Measurements from ENCODE around the gene PDCD4. TPM values are rescaled to one million over a fixed set of nuclear protein-coding genes. Genes with fewer than 3 reads are reported as not detected.

Gene PDCD4
- total and polyA plus RNA-seq, 2 of the 13 experiments (the other 11 are each of a cell fraction or from before 2014, with no cell fraction given): 22.8 to 56.2 TPM

DNA sequence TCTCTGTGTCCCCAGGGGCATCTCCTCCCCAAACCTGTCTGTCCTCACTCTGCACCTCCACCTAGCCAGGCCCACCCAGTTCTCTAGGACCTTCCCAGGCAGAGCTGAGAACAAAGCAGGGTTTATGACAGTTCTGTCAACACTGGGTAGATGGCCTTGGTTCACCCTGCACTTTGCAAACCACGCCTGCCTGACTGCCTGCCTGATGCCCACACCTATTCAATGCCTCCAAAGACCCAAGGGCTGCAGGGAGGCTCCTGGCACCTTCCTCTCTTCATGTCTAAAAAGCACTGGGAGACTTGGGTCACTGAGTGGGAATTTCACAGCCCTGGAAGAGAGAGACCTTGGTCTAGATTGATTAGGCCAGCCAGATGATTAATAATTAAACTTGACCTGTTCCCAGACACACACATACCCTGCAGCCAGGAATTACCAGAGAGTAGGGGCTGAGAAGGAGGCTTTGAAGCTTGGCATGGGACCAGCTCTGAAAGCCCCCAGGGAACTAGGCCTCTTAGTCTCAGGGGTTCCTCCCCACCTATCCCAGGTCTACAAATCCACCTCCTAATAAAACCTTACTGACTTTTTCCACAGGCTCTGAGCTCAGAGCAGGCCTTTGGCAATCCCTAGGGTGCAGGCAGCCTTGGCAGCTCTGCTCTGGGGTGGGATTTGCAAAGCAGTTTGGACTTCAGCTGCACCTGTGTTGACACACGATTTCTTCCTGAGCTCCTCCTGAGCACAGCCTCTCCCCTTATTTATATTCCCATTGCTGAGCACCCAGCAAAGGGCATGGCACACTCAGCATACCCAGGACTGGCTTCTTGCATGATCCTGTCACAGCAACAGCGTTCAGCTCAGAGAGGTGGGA is 25.7 kb upstream of the PDCD4 start (continued):
- TF ChIP-seq FOXA1 (IDR thresholded peaks at IDR 0.05) (no peak), FOXA1 (CRISPR knock-in tag; IDR thresholded peaks at IDR 0.05) (peak; percentile 95), TEAD3 (CRISPR knock-in tag; optimal IDR thresholded peaks at IDR 0.05; ENCODE audit: borderline replicate concordance) (peak; percentile 39), FOXJ3 (CRISPR knock-in tag; IDR thresholded peaks at IDR 0.05; ENCODE audit: borderline replicate concordance) (0 out of 2 replicates have a peak, but pooled peaks have one; percentile 15), ONECUT2 (CRISPR knock-in tag; IDR thresholded peaks at IDR 0.05) (peak; percentile 60; the same call in 1 of the 2 replicates), YEATS4 (CRISPR knock-in tag; IDR thresholded peaks at IDR 0.05; ENCODE audit: borderline replicate concordance) (no peak), NONO (IDR thresholded peaks at IDR 0.05) (no peak), NONO (CRISPR knock-in tag; conservative IDR thresholded peaks at IDR 0.05) (peak; percentile 76), POLR2A (IDR thresholded peaks at IDR 0.05; ENCODE audit: insufficient read depth in 1 of 2, low read depth in 2 of 2, low read length in 2 of 2) (peak; percentile 42 to 52; a peak in 2 of 4 replicates), IKZF5 (CRISPR knock-in tag; IDR thresholded peaks at IDR 0.05) (peak; percentile 42; the same call in 1 of the 2 replicates), TARDBP (CRISPR knock-in tag; IDR thresholded peaks at IDR 0.05) (peak; percentile 52; the same call in 1 of the 2 replicates), SALL1 (CRISPR knock-in tag; IDR thresholded peaks at IDR 0.05) (peak; percentile 87), DPF2 (CRISPR knock-in tag; IDR thresholded peaks at IDR 0.05; ENCODE audit: borderline replicate concordance, low read depth) (peak; percentile 58; the same call in 1 of the 2 replicates), ZNF263 (CRISPR knock-in tag; IDR thresholded peaks at IDR 0.05) (peak; percentile 23; the same call in 1 of the 2 replicates), ISL2 (CRISPR knock-in tag; IDR thresholded peaks at IDR 0.05) (peak; percentile 48), THYN1 (CRISPR knock-in tag; IDR thresholded peaks at IDR 0.05; ENCODE audit: borderline replicate concordance, low read depth) (no peak), ZNF510 (CRISPR knock-in tag; IDR thresholded peaks at IDR 0.05; ENCODE audit: low read depth) (0 out of 2 replicates have a peak, but pooled peaks have one; percentile 48), ZSCAN22 (CRISPR knock-in tag; IDR thresholded peaks at IDR 0.05) (no peak), ZNF275 (CRISPR knock-in tag; IDR thresholded peaks at IDR 0.05; ENCODE audit: borderline replicate concordance) (no peak), NPAS2 (CRISPR knock-in tag; IDR thresholded peaks at IDR 0.05; ENCODE audit: borderline replicate concordance) (no peak), ISX (CRISPR knock-in tag; conservative IDR thresholded peaks at IDR 0.05) (no peak), NRL (CRISPR knock-in tag; IDR thresholded peaks at IDR 0.05; ENCODE audit: borderline replicate concordance) (no peak), HINFP (CRISPR knock-in tag; IDR thresholded peaks at IDR 0.05; ENCODE audit: low read depth) (peak; percentile 43; the same call in 1 of the 2 replicates), ZIK1 (CRISPR knock-in tag; IDR thresholded peaks at IDR 0.05; ENCODE audit: borderline replicate concordance, low read depth) (no peak)
